HEK293T (cell line): ENCODE results near the gene PDE10A.

ENCODE experiments used
- BHLHE40 ChIP-seq: fragments of 450-650 bp; IDR thresholded peaks from 2 replicates; pipeline ENCODE4 v1.6.1; 2016; ENCODE audit warnings: mild to moderate bottlenecking, moderate library complexity, borderline replicate concordance
- CTBP1 ChIP-seq: fragments of 450-650 bp; IDR thresholded peaks from 2 replicates; pipeline ENCODE4 v1.6.1; 2016; ENCODE audit warnings: borderline replicate concordance
- FOXA1 ChIP-seq: fragments of 450-650 bp; IDR thresholded peaks from 2 replicates; pipeline ENCODE4 v1.6.1; 2016; ENCODE audit warnings: mild to moderate bottlenecking
- HDGF ChIP-seq: fragments of 450-650 bp; IDR thresholded peaks from 2 replicates; pipeline ENCODE4 v1.6.1; 2017; ENCODE audit warnings: antibody characterized with exemption, borderline replicate concordance
- SUZ12 ChIP-seq: fragments of 450-650 bp; IDR thresholded peaks from 2 replicates; pipeline ENCODE4 v1.6.1; 2016; ENCODE audit warnings: mild to moderate bottlenecking
- TARDBP ChIP-seq: fragments of 450-650 bp; IDR thresholded peaks from 2 replicates; pipeline ENCODE4 v1.6.1; 2016
- ZNF384 ChIP-seq: fragments of 450-650 bp; IDR thresholded peaks from 2 replicates; pipeline ENCODE4 v1.6.1; 2016

DNA sequence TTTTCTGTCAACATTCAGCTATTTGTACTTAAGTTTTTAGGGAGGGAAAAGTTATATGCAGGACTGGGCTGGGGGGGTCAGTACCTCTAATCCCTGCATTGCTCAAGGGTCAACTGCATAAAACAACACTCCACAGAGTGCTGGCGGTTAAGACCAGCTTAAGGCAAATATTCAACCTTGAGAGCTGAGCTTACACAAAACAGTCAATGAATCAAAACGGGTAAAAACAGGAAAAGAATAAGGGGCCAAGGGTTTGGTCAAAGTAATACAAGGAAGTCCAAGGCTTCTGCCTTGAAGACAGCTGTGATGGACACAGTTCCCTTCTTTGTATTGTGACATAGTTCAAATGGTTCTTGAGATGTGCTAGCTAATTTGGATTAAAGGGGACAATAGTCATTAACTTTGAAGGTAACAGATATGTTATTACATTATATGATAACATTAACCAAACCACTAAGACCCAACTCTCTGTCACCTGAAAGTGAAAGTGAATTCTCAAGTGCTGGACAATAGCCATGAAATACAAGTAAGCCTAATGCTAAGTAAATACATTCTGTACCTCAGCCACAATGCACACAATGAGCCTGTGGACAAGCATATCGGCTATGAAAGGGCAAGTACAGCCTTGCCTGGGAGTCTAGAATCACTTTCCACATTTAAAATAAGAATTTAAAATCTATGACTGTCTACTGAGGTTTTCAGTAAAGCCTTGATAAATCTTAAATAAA lies 106.8 kb downstream of the PDE10A start:
- TF ChIP-seq CTBP1 (no peak), TARDBP (no peak), SUZ12 (no peak), HDGF (no peak), BHLHE40 (no peak), ZNF384 (no peak), FOXA1 (no peak)
